Measurements from ENCODE around the gene ZNF610.

DNA sequence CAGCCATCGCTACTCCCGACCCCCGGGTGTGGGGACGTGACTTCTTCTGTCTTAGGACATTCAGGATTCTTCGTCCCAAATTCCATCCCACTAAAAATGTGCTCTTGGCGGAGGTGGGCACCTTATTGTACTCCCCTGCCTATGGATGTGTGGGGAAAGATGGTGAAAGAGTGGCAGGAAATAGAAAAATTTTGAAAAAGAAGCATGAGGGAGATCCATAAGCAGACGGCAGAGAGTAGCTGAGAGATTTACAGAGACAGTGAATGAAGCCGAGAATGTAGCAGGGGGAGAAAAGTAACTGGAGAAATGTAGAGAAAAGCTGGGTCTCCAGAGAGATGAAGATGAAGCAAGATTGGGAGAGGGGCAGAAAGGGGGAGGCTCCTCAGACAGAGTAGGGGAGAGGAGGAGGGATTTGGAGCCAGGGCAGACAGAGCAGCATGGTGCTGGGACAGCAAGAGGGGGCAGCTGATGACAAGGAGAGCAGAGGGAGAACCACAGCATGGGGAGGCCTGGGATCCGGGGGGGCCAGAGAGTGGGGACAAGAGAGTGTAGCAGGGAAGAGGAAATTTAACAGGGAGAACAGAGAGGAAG lies 843 bp downstream of the ZNF610 start:
- TF ChIP-seq CTCF (IDR thresholded peaks at IDR 0.05), result no peak
- no peak for TF ChIP-seq POLR2AphosphoS5 (IDR thresholded peaks at IDR 0.05; ENCODE audit: insufficient read depth in 1 of 2, low read depth in 1 of 2)
